K562 (cell line): ENCODE data around the gene PARD6B.

Source experiments
- ATF3 ChIP-seq, 2 experiments: fragments of 450-650 bp in 1 of 2; sonication (generic) in 1 of 2; formaldehyde crosslinking in 1 of 2; IDR thresholded peaks in 1 of 2; conservative IDR thresholded peaks in 1 of 2; 2 replicates each; pipeline versions ENCODE4 v1.6.1 to v1.8.1; 2016 to 2023; ENCODE audit warnings: mild to moderate bottlenecking in 2 of 2, moderate library complexity in 2 of 2, inconsistent platforms in 1 of 2, missing genetic modification reagents in 1 of 2
- CHD2 ChIP-seq: IDR thresholded peaks from 2 replicates; pipeline ENCODE4 v1.6.1; 2011; ENCODE audit warnings: low read depth, low read length
- TF ChIP-seq, protein P1 (sequence below): fragments of 450-650 bp; IDR thresholded peaks from 2 replicates; pipeline ENCODE4 v1.6.1; 2016; ENCODE audit warnings: antibody characterized with exemption

DNA sequence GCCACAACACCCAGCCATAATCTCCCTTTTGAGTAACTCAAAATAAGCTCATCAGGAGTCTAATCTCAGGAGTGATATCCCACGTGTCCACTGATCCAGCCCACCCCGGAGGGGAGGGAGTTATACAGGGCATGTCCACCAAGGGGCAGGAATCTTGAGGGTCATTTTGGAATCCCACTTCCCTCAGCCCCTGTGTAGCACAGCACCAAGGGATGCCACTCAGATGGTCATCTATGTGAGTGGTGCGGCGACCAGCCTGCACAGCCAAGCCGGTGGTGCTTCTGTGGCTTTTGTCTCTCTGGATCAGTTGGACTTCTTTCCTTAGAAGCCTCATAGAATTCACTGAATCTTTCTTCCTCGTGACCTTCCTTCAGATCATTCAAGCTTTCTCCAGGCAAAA, 52.5 kb downstream of the PARD6B start:
- TF ChIP-seq CHD2 (no peak), ATF3 (IDR thresholded peaks at IDR 0.05) (no peak), ATF3 (CRISPR knock-in tag; conservative IDR thresholded peaks at IDR 0.05) (no peak)
- TF ChIP-seq, protein P1, sequence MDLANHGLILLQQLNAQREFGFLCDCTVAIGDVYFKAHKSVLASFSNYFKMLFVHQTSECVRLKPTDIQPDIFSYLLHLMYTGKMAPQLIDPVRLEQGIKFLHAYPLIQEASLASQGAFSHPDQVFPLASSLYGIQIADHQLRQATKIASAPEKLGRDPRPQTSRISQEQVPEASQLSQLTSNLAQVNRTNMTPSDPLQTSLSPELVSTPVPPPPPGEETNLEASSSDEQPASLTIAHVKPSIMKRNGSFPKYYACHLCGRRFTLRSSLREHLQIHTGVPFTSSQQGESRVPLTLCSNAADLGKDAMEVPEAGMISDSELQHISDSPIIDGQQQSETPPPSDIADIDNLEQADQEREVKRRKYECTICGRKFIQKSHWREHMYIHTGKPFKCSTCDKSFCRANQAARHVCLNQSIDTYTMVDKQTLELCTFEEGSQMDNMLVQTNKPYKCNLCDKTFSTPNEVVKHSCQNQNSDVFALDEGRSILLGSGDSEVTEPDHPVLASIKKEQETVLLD: no peak
